Heart left ventricle (tissue), 13 donors: ENCODE data around the gene C12orf75.

ENCODE experiments used
- POLR2A ChIP-seq, 2 donors: fragments of 450-650 bp; IDR thresholded peaks; one replicate each; pipeline ENCODE4 v1.6.1; 2017; ENCODE audit warnings: antibody characterized with exemption in 2 of 2, mild to moderate bottlenecking in 2 of 2, moderate library complexity in 2 of 2
- TF ChIP-seq, protein P1 (sequence below), 12 donors: fragments of 200-600 bp; sonication (generic) in 4 of 12; IDR thresholded peaks; one replicate each; pipeline versions ENCODE4 v1.5.0 to v1.8.0; 2018 to 2022; ENCODE audit warnings: antibody characterized with exemption in 12 of 12, mild to moderate bottlenecking in 5 of 12
- donor health status: ischemic (EF 13 %, LVEDD 7.1; RV severe dilation, severe dysfunction).
- donor health status: DM: no; HTN: yes; CAD: no.
- donor health status: DM: no; HTN: no; CAD: no.
- donor health status: ischemic (EF 25% LVEDD 6.9; RV normal size, moderate dysfunction).
- donor health status: ischemic (EF 25% LVEDD 5.7; RV mildly dilated, moderate dysfunction).
- donor health status: ischemic (EF 35%, LVEDD 5.7; RV mildly dilated, moderate dysfunction).
- donor health status: nonischemic (EF 11% LVEDD 7.7; RV severe dilation, severe dysfunction).
- donor health status: DM: yes; HTN: yes; CAD: no.
- donor health status: PGD.
- donor health status: ischemic (EF 29% LVEDD 5.4; RV normal size, mild dysfunction).
- donor health status: nonischemic (EF 23%, LVEDD 6.1; RV moderate dilation, normal function).

DNA sequence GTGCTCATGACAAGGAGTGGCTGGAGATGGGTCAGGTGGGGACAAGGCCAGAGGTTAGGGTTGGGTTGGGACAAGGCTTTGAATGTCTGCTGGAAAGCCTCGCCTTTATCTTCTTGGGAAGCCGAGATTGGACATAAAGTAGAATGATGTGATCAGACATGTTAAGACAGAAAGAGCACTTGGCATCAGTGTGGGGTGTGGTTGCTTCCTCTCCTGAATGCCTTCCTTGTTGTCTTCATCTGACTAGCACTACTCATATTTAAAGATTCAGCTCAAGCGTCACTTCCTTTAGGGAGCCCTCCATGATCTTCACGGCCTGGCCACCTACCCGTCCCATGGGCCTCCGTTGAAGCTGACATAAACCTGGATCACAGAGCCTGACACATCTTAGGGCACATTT is 14.8 kb upstream of the C12orf75 start:
- TF ChIP-seq POLR2A (IDR thresholded peaks at IDR 0.05) = no peak
- TF ChIP-seq, protein P1, sequence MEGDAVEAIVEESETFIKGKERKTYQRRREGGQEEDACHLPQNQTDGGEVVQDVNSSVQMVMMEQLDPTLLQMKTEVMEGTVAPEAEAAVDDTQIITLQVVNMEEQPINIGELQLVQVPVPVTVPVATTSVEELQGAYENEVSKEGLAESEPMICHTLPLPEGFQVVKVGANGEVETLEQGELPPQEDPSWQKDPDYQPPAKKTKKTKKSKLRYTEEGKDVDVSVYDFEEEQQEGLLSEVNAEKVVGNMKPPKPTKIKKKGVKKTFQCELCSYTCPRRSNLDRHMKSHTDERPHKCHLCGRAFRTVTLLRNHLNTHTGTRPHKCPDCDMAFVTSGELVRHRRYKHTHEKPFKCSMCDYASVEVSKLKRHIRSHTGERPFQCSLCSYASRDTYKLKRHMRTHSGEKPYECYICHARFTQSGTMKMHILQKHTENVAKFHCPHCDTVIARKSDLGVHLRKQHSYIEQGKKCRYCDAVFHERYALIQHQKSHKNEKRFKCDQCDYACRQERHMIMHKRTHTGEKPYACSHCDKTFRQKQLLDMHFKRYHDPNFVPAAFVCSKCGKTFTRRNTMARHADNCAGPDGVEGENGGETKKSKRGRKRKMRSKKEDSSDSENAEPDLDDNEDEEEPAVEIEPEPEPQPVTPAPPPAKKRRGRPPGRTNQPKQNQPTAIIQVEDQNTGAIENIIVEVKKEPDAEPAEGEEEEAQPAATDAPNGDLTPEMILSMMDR (IDR thresholded peaks at IDR 0.05) = no peak
